LNCaP clone FGC (cell line): ENCODE data around the gene HTR4.

ENCODE experiments used
- DNase-seq: peaks from one replicate; pipeline ENCODE4 v3.0.0-alpha.2; 2011; ENCODE audit warnings: low read depth
- H3K4me3 ChIP-seq: 2 replicates; pipeline ENCODE4 v1.5.1; 2011; ENCODE audit warnings: mild to moderate bottlenecking, low read depth, low read length, control low read depth
- TF ChIP-seq, protein P1 (sequence below): IDR thresholded peaks from 2 replicates; pipeline ENCODE4 v1.5.1; 2012; ENCODE audit warnings: mild to moderate bottlenecking; ENCODE audit not compliant: control insufficient read depth, insufficient read depth; ENCODE audit errors: extremely low read depth

The HTR4 gene

GRCh38 chr5:148690945-148691344, 36.6 kb upstream of the HTR4 start:
- no peak for DNase-seq
- no peak overlapping the region for H3K4me3 ChIP-seq
- TF ChIP-seq, protein P1, sequence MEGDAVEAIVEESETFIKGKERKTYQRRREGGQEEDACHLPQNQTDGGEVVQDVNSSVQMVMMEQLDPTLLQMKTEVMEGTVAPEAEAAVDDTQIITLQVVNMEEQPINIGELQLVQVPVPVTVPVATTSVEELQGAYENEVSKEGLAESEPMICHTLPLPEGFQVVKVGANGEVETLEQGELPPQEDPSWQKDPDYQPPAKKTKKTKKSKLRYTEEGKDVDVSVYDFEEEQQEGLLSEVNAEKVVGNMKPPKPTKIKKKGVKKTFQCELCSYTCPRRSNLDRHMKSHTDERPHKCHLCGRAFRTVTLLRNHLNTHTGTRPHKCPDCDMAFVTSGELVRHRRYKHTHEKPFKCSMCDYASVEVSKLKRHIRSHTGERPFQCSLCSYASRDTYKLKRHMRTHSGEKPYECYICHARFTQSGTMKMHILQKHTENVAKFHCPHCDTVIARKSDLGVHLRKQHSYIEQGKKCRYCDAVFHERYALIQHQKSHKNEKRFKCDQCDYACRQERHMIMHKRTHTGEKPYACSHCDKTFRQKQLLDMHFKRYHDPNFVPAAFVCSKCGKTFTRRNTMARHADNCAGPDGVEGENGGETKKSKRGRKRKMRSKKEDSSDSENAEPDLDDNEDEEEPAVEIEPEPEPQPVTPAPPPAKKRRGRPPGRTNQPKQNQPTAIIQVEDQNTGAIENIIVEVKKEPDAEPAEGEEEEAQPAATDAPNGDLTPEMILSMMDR = no peak

GRCh38 chr5:148688787-148689186, 34.5 kb upstream of the HTR4 start:
- no peak for DNase-seq
- no peak overlapping the region for H3K4me3 ChIP-seq
- TF ChIP-seq, protein P1 = no peak

GRCh38 chr5:148687871-148688270, 33.5 kb upstream of the HTR4 start:
- TF ChIP-seq, protein P1 = no peak
- no peak for DNase-seq
- H3K4me3 ChIP-seq = no peak overlapping the region

DNA sequence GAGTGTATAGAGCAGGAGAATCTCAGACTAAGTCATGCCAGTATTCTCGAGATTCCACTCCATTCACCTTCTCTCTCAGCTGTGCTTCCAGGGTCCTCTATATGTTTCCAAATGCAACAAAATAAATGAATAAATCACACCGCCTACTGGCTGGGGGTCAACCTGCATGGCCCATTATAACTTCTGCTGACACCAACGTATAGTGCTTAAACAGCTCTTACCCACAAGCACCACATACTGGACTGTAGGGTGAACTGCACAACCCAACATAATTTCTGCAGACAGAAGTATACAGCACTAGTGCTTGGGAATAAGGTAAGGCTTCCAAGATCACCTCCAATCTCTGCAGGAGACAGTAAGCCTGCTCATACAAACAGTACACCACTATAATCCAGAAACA, 33.1 kb upstream of the HTR4 start:
- DNase-seq = peak; percentile 38
- TF ChIP-seq, protein P1 = peak; percentile 76
- no peak overlapping the region for H3K4me3 ChIP-seq

DNA sequence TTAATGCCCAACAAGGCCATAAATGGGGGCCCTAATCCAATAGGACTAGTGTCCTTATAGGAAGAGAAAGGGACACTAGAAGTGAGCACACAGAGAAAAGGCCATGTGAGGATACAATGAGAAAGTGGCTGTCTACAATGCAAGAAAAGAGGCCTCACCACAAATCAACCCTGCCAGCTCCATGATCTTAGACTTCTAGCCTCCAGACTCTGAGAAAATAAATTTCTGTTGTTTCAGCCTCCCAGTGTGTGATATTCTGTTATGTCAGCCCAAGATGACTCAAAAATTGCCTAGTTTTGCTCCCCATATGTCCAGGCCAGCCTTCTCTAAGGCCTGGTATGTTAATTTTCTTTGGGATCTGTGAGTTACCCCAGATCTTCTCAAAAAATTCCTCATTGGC, 32.3 kb upstream of the HTR4 start:
- H3K4me3 ChIP-seq = no peak overlapping the region

DNA sequence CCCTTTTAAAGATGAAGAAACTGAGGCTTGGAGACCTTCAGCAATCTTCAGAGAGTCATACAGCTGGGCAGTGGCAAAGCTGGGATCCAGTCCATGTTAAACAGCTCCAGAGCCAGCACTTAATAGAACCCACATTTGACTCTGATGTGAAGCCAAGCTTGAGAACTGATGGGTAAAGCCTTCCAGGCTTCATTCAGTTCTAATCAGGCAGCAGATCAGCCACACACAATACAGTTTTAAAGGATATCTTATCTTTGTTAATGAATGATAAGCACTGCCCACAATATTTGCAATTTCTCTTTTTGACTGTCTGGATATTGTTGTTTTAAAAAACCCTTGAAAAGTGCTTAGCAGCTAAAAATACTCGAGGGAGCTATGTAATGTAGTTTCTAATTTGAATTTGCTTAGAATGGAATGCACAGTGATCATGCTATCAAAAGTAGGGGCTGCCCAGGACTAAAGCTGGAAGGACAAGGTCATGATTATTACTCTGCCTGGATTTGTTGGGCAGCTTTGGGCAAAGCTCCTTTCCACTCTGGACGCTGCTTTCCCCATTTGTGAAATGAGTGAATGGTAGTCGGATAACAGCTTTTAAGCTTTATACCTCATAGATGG, 31.3 kb upstream of the HTR4 start:
- H3K4me3 ChIP-seq = no peak overlapping the region
- TF ChIP-seq, protein P1 = no peak
- no peak for DNase-seq

More for the DNA sequence above, 32.3 kb upstream of the HTR4 start:
- no peak for DNase-seq
- TF ChIP-seq, protein P1 = no peak

DNA sequence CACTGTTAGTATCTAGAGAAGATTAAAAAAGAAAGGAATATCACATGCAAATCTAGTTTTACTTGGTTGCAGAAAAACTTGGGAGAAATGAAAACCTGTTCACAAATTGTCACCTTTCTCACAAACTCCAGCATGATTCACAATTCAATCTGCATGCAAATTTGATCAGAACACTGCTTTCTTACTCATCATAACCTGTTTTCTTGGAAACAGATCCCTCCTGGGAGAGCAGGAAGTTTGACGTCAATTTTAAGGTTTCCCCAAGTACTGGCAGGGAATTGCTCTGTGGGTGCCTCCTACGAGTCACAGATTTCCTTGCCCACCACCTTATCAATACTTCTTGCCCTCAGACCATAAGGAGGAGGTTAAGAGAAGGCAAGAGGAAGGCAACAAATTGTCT, 30.2 kb upstream of the HTR4 start:
- no peak for DNase-seq
- H3K4me3 ChIP-seq = no peak overlapping the region
- TF ChIP-seq, protein P1 = no peak
